WERI-Rb-1 (cell line): Measurements from ENCODE around the gene HIP1R.

Experiments
- DNase-seq: peaks from one replicate; pipeline ENCODE4 v3.0.0-alpha.2; 2020
- H3K27ac ChIP-seq: fragments of 250-450 bp; sonication (Bioruptor Pico); 2 replicates; pipeline ENCODE4 v1.5.1; 2020; ENCODE audit warnings: mild to moderate bottlenecking, moderate library complexity
- H3K27me3 ChIP-seq: fragments of 250-450 bp; sonication (Bioruptor Pico); 2 replicates; pipeline ENCODE4 v1.5.1; 2021; ENCODE audit warnings: mild to moderate bottlenecking, low read depth, moderate library complexity; ENCODE audit not compliant: insufficient read depth, severe bottlenecking
- H3K36me3 ChIP-seq: fragments of 250-450 bp; sonication (Bioruptor Pico); 2 replicates; pipeline ENCODE4 v1.5.1; 2020; ENCODE audit warnings: mild to moderate bottlenecking, moderate library complexity
- H3K4me3 ChIP-seq: 2 replicates; pipeline ENCODE4 v1.5.1; 2011; ENCODE audit warnings: low read depth, mild to moderate bottlenecking, control low read depth, low read length
- H3K9me3 ChIP-seq: fragments of 250-450 bp; sonication (Bioruptor Pico); 2 replicates; pipeline ENCODE4 v1.5.1; 2021; ENCODE audit warnings: mild to moderate bottlenecking, moderate library complexity; ENCODE audit not compliant: severe bottlenecking
- TF ChIP-seq, protein P1 (sequence below): IDR thresholded peaks from 2 replicates; pipeline ENCODE4 v1.5.1; 2011; ENCODE audit warnings: low read depth, mild to moderate bottlenecking, control low read depth, inconsistent platforms, low read length

The HIP1R gene

DNA sequence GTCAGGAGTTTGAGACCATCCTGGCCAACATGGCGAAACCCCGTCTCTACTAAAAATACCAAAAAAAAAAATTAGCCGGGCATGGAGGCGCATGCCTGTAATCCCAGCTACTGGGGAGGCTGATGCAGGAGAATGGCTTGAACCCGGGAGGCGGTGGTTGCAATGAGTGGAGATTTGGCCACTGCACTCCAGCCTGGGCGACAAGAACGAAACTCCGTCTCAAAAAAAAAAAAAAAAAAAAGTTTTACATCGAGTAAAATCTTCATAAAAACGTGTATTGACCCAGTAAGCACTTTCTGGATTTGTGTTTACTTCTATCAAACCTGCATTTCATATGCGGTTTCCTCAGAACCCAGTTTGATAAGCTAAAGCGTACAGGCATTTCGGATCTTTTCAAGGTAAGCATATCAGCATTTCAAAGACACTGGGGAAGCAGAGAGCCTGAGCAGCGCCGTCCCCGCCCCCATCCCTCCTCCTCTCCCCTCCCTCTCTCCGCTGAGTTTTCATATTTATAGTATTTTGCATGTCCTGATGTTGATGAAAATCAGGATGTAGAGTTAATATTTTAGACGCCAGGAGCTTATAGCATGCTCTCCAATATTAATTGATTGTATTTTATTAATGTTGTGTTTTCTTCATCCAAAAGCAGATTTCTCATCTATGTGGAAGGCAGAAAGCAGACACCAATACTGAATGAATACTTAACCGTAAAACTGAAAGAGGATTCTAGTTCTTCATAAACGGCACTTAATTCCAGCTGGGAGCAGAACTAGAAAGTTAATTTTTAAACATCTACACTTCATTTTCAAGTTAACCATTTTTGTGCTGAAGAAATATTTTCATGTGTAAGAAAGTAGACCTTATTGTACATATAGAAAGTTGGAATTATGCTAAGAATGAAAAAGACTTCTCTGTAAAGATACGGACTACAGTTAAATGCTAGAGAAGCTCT lies 9.2 kb upstream of the HIP1R start:
- TF ChIP-seq, protein P1, sequence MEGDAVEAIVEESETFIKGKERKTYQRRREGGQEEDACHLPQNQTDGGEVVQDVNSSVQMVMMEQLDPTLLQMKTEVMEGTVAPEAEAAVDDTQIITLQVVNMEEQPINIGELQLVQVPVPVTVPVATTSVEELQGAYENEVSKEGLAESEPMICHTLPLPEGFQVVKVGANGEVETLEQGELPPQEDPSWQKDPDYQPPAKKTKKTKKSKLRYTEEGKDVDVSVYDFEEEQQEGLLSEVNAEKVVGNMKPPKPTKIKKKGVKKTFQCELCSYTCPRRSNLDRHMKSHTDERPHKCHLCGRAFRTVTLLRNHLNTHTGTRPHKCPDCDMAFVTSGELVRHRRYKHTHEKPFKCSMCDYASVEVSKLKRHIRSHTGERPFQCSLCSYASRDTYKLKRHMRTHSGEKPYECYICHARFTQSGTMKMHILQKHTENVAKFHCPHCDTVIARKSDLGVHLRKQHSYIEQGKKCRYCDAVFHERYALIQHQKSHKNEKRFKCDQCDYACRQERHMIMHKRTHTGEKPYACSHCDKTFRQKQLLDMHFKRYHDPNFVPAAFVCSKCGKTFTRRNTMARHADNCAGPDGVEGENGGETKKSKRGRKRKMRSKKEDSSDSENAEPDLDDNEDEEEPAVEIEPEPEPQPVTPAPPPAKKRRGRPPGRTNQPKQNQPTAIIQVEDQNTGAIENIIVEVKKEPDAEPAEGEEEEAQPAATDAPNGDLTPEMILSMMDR = no peak
- Histone ChIP-seq H3K9me3 (no peaks in the 10 kb centered on the region), H3K27me3 (no peaks in the 10 kb centered on the region), H3K4me3 (no peak overlapping the region), H3K36me3 (no peaks in the 10 kb centered on the region), H3K27ac (no peak overlapping the region)
- no peak for DNase-seq

DNA sequence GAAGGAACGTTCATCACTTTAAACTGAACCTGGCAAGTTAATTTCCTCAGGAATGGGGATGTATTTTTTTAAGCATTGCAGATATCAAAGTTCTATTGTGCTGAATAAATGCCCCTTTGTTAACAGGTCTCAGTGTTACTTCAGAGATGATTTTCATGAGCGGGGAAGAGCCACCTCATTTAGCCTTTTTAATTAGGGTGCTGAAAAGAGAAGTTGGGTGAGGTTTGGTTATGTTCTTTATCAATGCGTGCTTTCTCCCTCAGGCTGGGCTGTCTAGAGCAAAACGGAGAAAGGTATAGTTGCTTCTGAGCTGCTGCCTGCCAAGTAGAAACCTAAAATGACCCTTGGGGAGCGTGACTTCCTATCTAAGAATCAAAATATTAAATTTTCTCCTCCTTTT lies 8.0 kb upstream of the HIP1R start:
- no peaks in the 10 kb centered on the region for H3K27me3 ChIP-seq
- DNase-seq = no peak

DNA sequence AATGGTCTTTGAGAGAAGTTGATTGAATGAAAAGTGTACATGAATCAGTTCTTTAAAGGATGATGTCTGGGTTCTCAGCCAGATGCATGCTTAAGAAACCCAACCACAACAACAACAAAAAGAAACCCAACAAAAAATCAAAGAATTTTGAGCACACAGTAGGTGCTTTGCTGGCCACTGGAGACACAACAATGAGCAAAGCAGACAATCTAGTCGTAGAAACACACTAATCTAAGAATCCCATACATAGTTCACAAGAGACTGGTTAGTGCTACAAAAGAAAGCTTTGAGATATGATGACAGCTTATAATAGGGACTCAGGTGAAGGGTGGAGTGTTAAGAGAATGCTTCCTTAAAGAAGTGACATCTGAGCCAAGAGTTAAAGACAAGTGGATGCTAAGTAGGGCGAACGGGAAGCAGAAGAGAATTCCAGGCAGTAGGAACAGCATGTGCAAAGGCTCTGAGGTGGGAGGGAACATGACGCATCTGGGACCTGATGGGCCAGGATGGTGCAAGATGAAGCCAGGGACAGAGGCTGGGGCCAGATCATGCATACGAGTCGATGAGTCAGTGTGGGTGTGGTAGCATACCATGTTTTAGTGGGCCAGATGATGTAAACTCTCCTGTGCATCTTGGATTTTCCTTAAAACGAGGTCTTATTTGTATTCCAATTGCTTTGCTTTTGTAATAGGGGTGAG lies 4.6 kb upstream of the HIP1R start:
- Histone ChIP-seq H3K9me3 (no peaks in the 10 kb centered on the region), H3K36me3 (no peaks in the 10 kb centered on the region), H3K27me3 (no peaks in the 10 kb centered on the region), H3K4me3 (no peak overlapping the region), H3K27ac (no peak overlapping the region)
- TF ChIP-seq, protein P1 = no peak
- DNase-seq = no peak

More for the DNA sequence above, 8.0 kb upstream of the HIP1R start:
- no peaks in the 10 kb centered on the region for H3K36me3 ChIP-seq
- TF ChIP-seq, protein P1 = no peak
- H3K9me3 ChIP-seq = no peaks in the 10 kb centered on the region
- no peak overlapping the region for H3K27ac ChIP-seq
- no peak overlapping the region for H3K4me3 ChIP-seq

DNA sequence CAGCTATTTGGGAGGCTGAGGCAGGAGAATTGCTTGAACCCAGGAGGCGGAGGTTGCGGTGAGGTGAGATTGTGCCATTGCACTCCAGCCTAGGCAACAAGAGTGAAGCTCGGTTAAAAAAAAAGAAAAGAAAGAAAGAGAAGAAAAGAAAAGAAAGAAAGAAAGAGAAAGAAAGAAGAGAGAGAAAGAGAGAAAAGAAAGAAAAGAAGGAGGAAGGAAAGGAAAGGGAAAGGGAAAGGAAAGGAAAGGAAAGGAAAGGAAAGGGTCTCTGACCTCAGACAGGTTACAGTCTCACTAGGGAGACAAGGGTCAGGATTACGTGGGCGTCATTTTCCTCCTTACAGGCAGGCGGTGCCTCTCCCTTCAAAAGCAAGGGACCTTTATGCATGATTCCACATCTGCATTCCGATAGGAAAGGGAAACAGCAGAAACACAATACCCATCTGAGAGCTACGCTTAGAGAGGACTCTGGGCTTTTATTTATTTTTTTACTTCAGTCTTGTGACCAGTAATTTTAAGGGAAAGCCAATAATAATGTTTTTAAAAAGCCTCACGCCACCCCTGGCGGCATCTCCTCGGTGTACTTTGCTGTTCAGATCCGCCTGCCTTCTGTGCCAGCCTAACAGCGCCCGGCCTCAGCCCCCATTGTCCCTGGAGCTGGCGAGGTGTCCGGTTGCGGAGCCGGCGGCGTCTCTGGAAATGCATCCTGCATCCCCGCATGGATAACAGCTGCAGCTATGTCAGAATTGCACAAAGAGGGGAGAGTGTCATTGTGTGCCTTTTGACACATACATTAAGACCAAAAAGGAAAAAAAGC lies 945 bp upstream of the HIP1R start:
- H3K4me3 ChIP-seq = peak overlapping the region; percentile 33
- no peaks in the 10 kb centered on the region for H3K9me3 ChIP-seq
- TF ChIP-seq, protein P1 = peak; percentile 36; the same call in 1 of the 2 replicates
- H3K27me3 ChIP-seq = no peaks in the 10 kb centered on the region
- no peak overlapping the region for H3K27ac ChIP-seq
- DNase-seq = no peak
- no peaks in the 10 kb centered on the region for H3K36me3 ChIP-seq

DNA sequence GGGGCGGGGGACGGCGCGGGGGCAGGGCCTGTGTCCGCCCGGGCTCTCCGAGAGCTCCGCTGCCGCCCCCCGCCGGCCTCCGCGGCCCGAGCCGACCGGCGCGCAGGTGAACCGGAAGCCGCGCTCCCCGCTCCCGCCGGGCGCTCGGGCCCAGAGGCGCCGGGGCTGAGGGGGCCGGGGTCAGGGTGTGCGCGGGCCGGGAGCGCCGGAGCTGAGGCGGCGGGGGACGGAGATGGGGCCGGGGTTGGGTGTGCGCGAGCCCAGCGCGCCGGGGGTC lies 431 bp downstream of the HIP1R start:
- H3K27me3 ChIP-seq = no peaks in the 10 kb centered on the region
- no peak for DNase-seq
- TF ChIP-seq, protein P1 = no peak
- H3K4me3 ChIP-seq = peak overlapping the region; percentile 62
- H3K27ac ChIP-seq = no peak overlapping the region
- no peaks in the 10 kb centered on the region for H3K9me3 ChIP-seq
- no peaks in the 10 kb centered on the region for H3K36me3 ChIP-seq
